Chondrocyte (in vitro differentiated cells): Measurements from ENCODE around the gene ANKFY1. TPM values are rescaled to one million over a fixed set of nuclear protein-coding genes. Genes with fewer than 3 reads are reported as not detected.

Experiments used
- DNase-seq: peaks from one replicate; pipeline ENCODE4 v3.0.0; 2021; ENCODE audit warnings: mixed read lengths, low spot score
- H3K27ac Mint-ChIP-seq: one replicate; pipeline ENCODE4 v1.8.0; 2021; ENCODE audit warnings: mild to moderate bottlenecking, moderate library complexity, mixed read lengths; ENCODE audit not compliant: unreplicated experiment
- H3K27me3 Mint-ChIP-seq: 2 replicates; pipeline ENCODE4 v1.8.0; 2021; ENCODE audit warnings: low read depth, mixed read lengths
- H3K36me3 Mint-ChIP-seq: 2 replicates; pipeline ENCODE4 v1.8.0; 2021; ENCODE audit warnings: low read depth, mixed read lengths
- H3K4me1 Mint-ChIP-seq: 2 replicates; pipeline ENCODE4 v1.8.0; 2021; ENCODE audit warnings: low read depth, mild to moderate bottlenecking, mixed read lengths
- H3K4me3 Mint-ChIP-seq: one replicate; pipeline ENCODE4 v1.8.0; 2021; ENCODE audit warnings: mild to moderate bottlenecking, moderate library complexity, mixed read lengths; ENCODE audit not compliant: unreplicated experiment
- H3K9me3 Mint-ChIP-seq: 2 replicates; pipeline ENCODE4 v1.8.0; 2021; ENCODE audit warnings: low read depth, mixed read lengths
- total RNA-seq: library from RNA; stranded (reverse); gene quantifications from 3 replicates; pipeline ENCODE4 v1.2.1, GENCODE V29; 2021
- TF ChIP-seq, protein P1 (sequence below): fragments of 200-600 bp; sonication (generic); IDR thresholded peaks from 2 replicates; pipeline ENCODE4 v1.5.0; 2021; ENCODE audit warnings: antibody characterized with exemption, mild to moderate bottlenecking, moderate library complexity

Gene ANKFY1
- total RNA-seq, 1 donor from 2014 or later = 44.7 TPM

DNA sequence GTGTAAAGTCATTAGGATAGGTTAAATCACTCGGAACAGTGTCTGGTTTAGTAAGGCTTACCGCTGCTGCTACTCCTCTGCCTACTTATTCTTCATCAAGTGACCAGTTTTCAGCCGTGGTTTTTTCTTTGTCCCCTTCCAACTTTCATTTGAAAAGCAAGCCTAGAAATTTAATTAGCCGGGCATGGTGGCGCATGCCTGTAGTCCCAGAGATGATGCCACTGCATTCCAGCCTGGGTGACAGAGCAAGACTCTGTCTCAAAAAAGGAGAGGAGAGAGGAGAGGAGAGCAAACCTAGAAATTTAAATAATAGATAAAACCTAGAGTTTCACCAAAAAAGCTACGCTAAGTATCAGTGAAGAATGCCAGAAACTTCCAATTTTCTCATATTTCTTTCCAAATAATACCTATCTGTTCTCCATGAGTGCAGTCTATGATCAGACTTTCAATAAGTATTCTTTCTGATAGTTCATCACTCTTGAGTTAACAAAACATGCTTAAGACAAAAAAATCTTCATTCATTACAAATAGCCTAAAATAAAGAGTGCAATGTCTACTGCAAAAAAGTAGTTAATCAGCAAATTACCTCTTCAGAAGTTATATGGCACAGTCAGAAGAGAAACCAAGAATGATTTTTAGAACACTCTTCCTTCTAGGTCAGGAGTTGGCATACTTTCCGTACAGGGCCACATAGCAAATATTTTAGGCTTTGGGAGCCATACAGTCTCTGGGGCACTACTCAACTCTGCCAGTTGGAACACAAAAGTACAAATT is 15.1 kb downstream of the ANKFY1 start:
- H3K9me3 Mint-ChIP-seq = no peaks in the 10 kb centered on the region
- no peak overlapping the region for H3K4me3 Mint-ChIP-seq
- H3K27me3 Mint-ChIP-seq = no peaks in the 10 kb centered on the region
- H3K4me1 Mint-ChIP-seq = peaks cover 35% of the 10 kb centered on the region
- TF ChIP-seq, protein P1, sequence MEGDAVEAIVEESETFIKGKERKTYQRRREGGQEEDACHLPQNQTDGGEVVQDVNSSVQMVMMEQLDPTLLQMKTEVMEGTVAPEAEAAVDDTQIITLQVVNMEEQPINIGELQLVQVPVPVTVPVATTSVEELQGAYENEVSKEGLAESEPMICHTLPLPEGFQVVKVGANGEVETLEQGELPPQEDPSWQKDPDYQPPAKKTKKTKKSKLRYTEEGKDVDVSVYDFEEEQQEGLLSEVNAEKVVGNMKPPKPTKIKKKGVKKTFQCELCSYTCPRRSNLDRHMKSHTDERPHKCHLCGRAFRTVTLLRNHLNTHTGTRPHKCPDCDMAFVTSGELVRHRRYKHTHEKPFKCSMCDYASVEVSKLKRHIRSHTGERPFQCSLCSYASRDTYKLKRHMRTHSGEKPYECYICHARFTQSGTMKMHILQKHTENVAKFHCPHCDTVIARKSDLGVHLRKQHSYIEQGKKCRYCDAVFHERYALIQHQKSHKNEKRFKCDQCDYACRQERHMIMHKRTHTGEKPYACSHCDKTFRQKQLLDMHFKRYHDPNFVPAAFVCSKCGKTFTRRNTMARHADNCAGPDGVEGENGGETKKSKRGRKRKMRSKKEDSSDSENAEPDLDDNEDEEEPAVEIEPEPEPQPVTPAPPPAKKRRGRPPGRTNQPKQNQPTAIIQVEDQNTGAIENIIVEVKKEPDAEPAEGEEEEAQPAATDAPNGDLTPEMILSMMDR = no peak
- DNase-seq = no peak
- peak overlapping the region; percentile 45 for H3K27ac Mint-ChIP-seq
- H3K36me3 Mint-ChIP-seq = no peaks in the 10 kb centered on the region

DNA sequence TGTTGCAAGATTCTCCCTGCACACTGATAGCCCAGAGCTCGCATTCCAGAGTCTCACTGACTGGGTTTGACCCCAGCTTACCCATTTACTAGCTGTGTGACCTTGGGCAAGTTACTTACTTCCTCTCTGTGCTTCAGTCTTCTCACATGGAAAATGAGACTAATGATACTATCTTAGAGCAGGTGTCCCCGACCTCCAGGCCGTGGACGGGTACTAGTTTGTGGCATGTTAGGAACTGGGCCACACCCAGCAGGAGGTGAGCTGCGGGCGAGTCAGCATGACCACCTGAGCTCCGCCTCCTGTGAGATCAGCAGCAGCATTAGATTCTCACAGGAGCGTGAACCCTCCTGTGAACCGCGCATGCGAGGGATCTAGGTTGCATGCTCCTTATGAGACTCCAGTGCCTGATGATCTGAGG is 15.8 kb downstream of the ANKFY1 start:
- Mint-ChIP-seq H3K9me3 (no peaks in the 10 kb centered on the region), H3K36me3 (no peaks in the 10 kb centered on the region), H3K4me3 (no peak overlapping the region), H3K27me3 (no peaks in the 10 kb centered on the region), H3K27ac (no peak overlapping the region), H3K4me1 (peaks cover 32% of the 10 kb centered on the region)
- TF ChIP-seq, protein P1 = no peak
- DNase-seq = no peak

GRCh38 chr17:4247361-4247970 is 16.3 kb downstream of the ANKFY1 start:
- H3K36me3 Mint-ChIP-seq = no peaks in the 10 kb centered on the region
- no peak overlapping the region for H3K27ac Mint-ChIP-seq
- no peaks in the 10 kb centered on the region for H3K27me3 Mint-ChIP-seq
- peaks cover 32% of the 10 kb centered on the region for H3K4me1 Mint-ChIP-seq
- no peak overlapping the region for H3K4me3 Mint-ChIP-seq
- no peaks in the 10 kb centered on the region for H3K9me3 Mint-ChIP-seq
- TF ChIP-seq, protein P1 = no peak
- DNase-seq = no peak

DNA sequence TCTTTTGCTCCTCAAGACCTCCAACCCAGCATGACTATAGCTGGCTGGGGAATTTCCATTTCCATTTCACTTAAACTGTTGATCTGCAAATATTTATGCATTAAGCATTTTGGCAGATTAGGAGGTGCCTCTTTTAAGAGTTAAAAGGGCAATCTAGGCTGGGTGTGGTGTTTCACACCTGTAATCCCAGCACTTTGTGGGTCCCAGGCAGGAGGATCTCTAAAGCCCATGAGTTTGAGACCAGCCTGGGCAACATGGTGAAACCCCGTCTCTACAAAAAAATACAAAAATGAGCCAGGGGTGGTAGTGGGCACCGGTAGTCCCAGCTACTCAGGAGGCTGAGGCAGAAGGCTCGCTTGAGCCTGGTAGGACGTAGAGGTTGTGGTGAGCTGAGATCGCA is 17.1 kb downstream of the ANKFY1 start:
- Mint-ChIP-seq H3K27me3 (no peaks in the 10 kb centered on the region), H3K4me3 (no peak overlapping the region), H3K9me3 (no peaks in the 10 kb centered on the region), H3K27ac (no peak overlapping the region), H3K36me3 (peaks cover 1% of the 10 kb centered on the region), H3K4me1 (peaks cover 32% of the 10 kb centered on the region)
- DNase-seq = no peak
- TF ChIP-seq, protein P1 = no peak

DNA sequence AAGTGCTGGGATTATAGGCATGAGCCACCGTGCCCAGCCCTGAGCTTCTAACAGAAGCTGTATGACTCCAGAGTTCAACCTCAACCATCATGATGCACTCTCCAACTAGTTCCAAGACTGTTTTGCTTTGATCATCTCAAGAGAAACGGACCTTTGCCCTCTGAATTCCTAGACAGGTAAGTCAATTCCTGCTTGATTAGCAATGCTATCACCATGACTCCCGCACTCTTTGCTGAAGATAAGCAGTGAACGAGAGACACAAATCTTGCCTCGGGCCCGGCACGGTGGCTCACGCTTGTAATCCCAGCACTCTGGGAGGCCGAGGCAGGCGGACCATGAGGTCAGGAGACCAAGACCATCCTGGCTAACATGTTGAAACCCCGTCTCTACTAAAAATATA is 22.2 kb downstream of the ANKFY1 start:
- no peak for DNase-seq
- TF ChIP-seq, protein P1 = no peak
- peaks cover 8% of the 10 kb centered on the region for H3K36me3 Mint-ChIP-seq
- H3K27me3 Mint-ChIP-seq = no peaks in the 10 kb centered on the region
- H3K4me1 Mint-ChIP-seq = peaks cover 6% of the 10 kb centered on the region
- H3K9me3 Mint-ChIP-seq = no peaks in the 10 kb centered on the region
- H3K27ac Mint-ChIP-seq = no peak overlapping the region
- no peak overlapping the region for H3K4me3 Mint-ChIP-seq
